Type B pancreatic cell (in vitro differentiated cells): ENCODE data around the gene MAML2. TPM values are rescaled to one million over a fixed set of nuclear protein-coding genes. Genes with fewer than 3 reads are reported as not detected.

Source experiments
- DNase-seq: peaks from one replicate; pipeline ENCODE4 v3.0.0; 2021; ENCODE audit warnings: mixed read lengths; ENCODE audit not compliant: unreplicated experiment; ENCODE audit errors: extremely low spot score
- H3K27ac Mint-ChIP-seq: 2 replicates; pipeline ENCODE4 v1.8.0; 2021; ENCODE audit warnings: mild to moderate bottlenecking, mixed read lengths
- H3K27me3 Mint-ChIP-seq: 2 replicates; pipeline ENCODE4 v1.8.0; 2021; ENCODE audit warnings: mixed read lengths
- H3K36me3 Mint-ChIP-seq: 2 replicates; pipeline ENCODE4 v1.8.0; 2021; ENCODE audit warnings: mixed read lengths
- H3K4me1 Mint-ChIP-seq: one replicate; pipeline ENCODE4 v1.8.0; 2021; ENCODE audit warnings: mixed read lengths; ENCODE audit not compliant: unreplicated experiment
- H3K4me3 Mint-ChIP-seq: 2 replicates; pipeline ENCODE4 v1.8.0; 2021; ENCODE audit warnings: mild to moderate bottlenecking, mixed read lengths
- H3K9me3 Mint-ChIP-seq: 2 replicates; pipeline ENCODE4 v1.8.0; 2021; ENCODE audit warnings: mixed read lengths
- CTCF ChIP-seq: fragments of 200-600 bp; sonication (generic); conservative IDR thresholded peaks from 2 replicates; pipeline ENCODE4 v1.5.0; 2021; ENCODE audit warnings: antibody characterized with exemption, mild to moderate bottlenecking
- total RNA-seq: library from RNA; stranded (reverse); gene quantifications from 2 replicates; pipeline ENCODE4 v1.2.1, GENCODE V29; 2021; ENCODE audit warnings: low replicate concordance

The MAML2 gene
- total RNA-seq, 1 donor from 2014 or later = 20.8 TPM

- Mint-ChIP-seq H3K4me1 (peaks cover 7% of the 10 kb centered on the region), H3K27me3 (no peaks in the 10 kb centered on the region), H3K9me3 (peaks cover under 1% of the 10 kb centered on the region), H3K36me3 (peaks cover 23% of the 10 kb centered on the region), H3K27ac (no peak overlapping the region), H3K4me3 (no peak overlapping the region)
- TF ChIP-seq CTCF = no peak
- no peak for DNase-seq
Observed at GRCh38 chr11:96385187-96385586, 42.2 kb upstream of the MAML2 start.

GRCh38 chr11:96384156-96384555, 41.2 kb upstream of the MAML2 start:
- Mint-ChIP-seq H3K36me3 (peaks cover 28% of the 10 kb centered on the region), H3K4me1 (peaks cover 7% of the 10 kb centered on the region), H3K9me3 (no peaks in the 10 kb centered on the region), H3K27ac (no peak overlapping the region), H3K27me3 (no peaks in the 10 kb centered on the region), H3K4me3 (no peak overlapping the region)
- DNase-seq = no peak
- TF ChIP-seq CTCF = no peak

- Mint-ChIP-seq H3K27ac (no peak overlapping the region), H3K9me3 (no peaks in the 10 kb centered on the region), H3K4me1 (no peaks in the 10 kb centered on the region), H3K27me3 (no peaks in the 10 kb centered on the region), H3K4me3 (no peak overlapping the region), H3K36me3 (peaks cover 28% of the 10 kb centered on the region)
- no peak for TF ChIP-seq CTCF
- DNase-seq = no peak
Observed at GRCh38 chr11:96376796-96377195, 33.8 kb upstream of the MAML2 start.

- no peak for TF ChIP-seq CTCF
- Mint-ChIP-seq H3K36me3 (peaks cover 27% of the 10 kb centered on the region), H3K27me3 (no peaks in the 10 kb centered on the region), H3K4me3 (no peak overlapping the region), H3K4me1 (no peaks in the 10 kb centered on the region), H3K9me3 (peaks cover 6% of the 10 kb centered on the region), H3K27ac (no peak overlapping the region)
- no peak for DNase-seq
Observed at GRCh38 chr11:96373826-96374225, 30.8 kb upstream of the MAML2 start.

- TF ChIP-seq CTCF = no peak
- Mint-ChIP-seq H3K27ac (no peak overlapping the region), H3K4me3 (no peak overlapping the region), H3K36me3 (peaks cover 32% of the 10 kb centered on the region), H3K4me1 (no peaks in the 10 kb centered on the region), H3K27me3 (no peaks in the 10 kb centered on the region), H3K9me3 (peaks cover 7% of the 10 kb centered on the region)
- DNase-seq = no peak
Observed at GRCh38 chr11:96367342-96367741, 24.3 kb upstream of the MAML2 start.

- Mint-ChIP-seq H3K4me1 (no peaks in the 10 kb centered on the region), H3K36me3 (peaks cover 32% of the 10 kb centered on the region), H3K9me3 (peaks cover 7% of the 10 kb centered on the region), H3K27me3 (no peaks in the 10 kb centered on the region), H3K4me3 (no peak overlapping the region), H3K27ac (no peak overlapping the region)
- TF ChIP-seq CTCF = no peak
- no peak for DNase-seq
Observed at GRCh38 chr11:96366024-96366423, 23.0 kb upstream of the MAML2 start.
